Stimulated activated CD4-positive, alpha-beta T cell treated with anti-CD3 and anti-CD28 coated beads, Interleukin-12 subunit alpha, Interleukin-12 subunit beta, amount 100 ng/mL, for 48 hours (primary cell): ENCODE measurements around the gene CRYL1.
A peak's percentile ranks its signal among the peaks of the same experiment; 100 is the strongest.

Source experiments
- DNase-seq, 3 donors: peaks; one replicate each; pipeline ENCODE4 v3.0.0-alpha.2; 2020; ENCODE audit warnings: low read depth in 2 of 3, low spot score in 1 of 3

Gene CRYL1

DNA sequence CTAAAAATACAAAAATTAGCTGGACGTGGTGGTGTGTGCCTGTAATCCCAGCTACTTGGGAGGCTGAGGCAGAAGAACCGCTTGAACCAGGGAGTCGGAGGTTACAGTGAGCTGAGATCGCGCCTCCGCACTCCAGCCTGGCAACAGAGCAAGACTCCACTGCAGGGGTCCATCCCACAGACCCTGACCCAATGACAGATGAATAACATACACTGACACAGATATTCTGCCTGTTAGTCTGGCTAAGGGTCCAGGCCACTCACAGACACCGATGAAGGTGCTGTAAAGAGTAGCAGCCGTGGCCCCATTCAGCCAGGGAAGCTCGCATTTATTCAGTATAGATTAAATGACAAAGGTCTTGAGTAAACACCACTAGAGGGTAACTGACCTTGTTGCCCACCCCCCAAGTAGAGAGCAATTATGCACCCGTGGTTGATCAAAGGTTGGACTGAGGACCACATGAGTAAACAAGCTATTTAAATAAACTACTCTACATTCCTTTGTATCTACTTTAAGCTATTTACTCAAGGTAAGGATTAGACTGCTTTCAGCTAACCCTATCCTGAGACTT, 8.5 kb upstream of the CRYL1 start:
- no peak for DNase-seq

GRCh38 chr13:20528452-20528851, 2.8 kb upstream of the CRYL1 start:
- DNase-seq = peak in 2 of 3 donors; percentile 13 to 22

GRCh38 chr13:20526664-20527063, 1.0 kb upstream of the CRYL1 start:
- DNase-seq = no peak

GRCh38 chr13:20525144-20525600, 485 bp downstream of the CRYL1 start:
- peak in 2 of 3 donors; percentile 12 to 15 for DNase-seq

- no peak for DNase-seq
These were observed 4.1 kb downstream of the CRYL1 start for GRCh38 chr13:20521364-20522115.

DNA sequence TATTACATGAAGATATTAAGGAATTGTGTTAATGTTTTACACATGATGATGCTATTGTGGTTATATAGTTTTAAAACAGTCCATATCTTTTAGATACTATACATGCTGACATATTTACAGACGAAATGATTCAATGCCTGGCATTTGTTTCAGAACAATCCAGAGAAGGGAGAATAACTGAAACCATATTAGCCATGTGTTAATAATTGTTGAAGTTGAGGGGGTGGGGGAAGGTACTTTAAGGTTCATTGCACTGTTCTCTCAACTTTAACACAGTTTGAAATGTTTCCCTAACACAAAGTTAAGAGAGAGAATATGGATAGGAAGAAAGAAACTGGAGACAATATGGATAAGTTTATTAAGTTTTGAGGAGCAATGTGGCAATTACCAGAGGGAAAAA, 5.8 kb downstream of the CRYL1 start:
- no peak for DNase-seq

GRCh38 chr13:20518660-20519100, 7.0 kb downstream of the CRYL1 start:
- DNase-seq = no peak

DNA sequence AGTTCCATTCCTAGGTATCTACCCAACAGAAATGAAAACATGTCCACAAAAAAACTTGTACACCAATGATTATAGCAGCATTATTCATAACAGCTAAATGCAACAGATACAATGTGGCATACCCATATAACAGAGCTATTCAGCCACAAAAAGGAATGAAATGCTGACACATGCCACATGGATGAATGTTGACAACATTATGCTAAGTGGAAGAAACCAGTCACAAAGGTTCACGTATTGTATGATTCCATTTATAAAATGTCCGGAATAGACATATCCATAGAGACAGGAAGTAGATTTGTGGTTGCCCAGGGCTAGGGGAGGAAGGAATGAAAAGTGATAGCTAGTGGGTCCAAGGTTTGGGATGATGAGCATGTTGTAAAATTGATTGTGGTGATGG, 10.8 kb downstream of the CRYL1 start:
- no peak for DNase-seq

- no peak for DNase-seq
These were observed 12.1 kb downstream of the CRYL1 start for GRCh38 chr13:20513466-20513995.

DNA sequence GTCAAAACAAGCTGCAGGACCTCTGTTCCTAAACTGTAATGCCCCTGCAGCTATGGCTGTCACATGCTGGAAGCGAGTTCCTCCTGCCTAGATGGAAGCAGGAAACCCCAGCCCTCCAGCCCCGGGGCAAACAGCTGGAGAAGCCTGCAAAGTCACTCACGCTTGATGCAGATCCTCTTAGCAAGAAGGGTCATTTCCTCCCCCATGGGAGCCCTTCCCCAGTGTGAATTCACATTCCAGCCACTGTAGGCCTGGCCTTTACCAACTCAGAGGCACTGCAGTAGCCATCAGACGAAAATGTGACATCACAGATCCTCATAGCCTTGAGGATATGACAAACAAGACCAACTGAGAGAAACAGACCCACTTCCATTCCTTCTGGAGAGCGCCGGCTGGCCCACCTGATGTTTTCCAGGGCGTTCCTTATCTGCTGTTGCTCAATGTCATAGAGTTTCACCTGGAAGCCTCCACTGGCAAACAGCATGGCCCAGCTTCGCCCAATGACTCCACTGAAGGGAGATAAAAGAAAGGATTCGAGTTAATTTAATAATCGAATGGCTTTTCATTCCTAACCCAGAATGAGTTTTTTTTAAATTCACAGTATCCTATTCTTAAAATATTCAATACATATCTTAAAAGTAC, 13.5 kb downstream of the CRYL1 start:
- DNase-seq = no peak

DNA sequence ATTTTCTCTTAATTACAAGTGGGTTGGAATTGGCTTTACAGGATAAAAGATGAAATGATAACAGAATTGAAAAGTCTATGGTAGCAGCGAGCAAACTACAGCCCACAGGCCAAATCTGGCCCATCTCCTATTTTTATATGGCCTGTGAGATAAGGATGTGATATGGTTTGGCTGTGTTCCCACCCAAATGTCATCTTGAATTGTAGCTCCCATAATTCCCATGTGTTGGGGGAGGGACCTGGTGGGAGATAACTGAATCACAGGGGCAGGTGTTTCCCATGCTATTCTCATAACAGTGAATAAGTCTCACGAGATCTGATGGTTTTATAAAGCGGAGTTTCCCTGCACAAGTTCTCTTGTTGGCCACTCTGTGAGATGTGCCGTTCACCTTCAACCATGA, 19.0 kb downstream of the CRYL1 start:
- DNase-seq = no peak

GRCh38 chr13:20505405-20506366, 20.0 kb downstream of the CRYL1 start:
- no peak for DNase-seq

- no peak for DNase-seq
These were observed 22.3 kb downstream of the CRYL1 start for GRCh38 chr13:20503088-20504083.

DNA sequence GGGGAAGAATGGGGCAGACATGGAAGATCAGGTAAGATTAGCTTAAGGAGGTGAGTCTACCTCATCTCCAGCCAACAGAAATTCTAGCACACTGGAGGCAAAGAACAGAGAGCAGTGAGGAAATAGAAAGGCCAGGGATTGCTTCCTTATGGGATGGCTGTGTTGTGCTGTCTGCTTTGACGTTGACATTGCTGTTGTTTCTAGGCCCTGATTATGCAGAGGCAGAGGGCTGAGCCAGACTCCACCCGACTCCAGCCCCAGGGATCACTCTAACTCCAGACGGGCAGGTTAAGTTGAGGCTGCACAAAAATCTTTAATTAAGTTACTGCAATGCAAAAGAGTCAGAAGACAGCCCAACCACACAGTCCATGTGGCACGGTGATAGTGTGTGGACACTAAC, 24.1 kb downstream of the CRYL1 start:
- DNase-seq = no peak

GRCh38 chr13:20501120-20501519, 24.5 kb downstream of the CRYL1 start:
- DNase-seq = no peak

- no peak for DNase-seq
These were observed 25.7 kb downstream of the CRYL1 start for GRCh38 chr13:20499986-20500385.

GRCh38 chr13:20498659-20499058, 27.0 kb downstream of the CRYL1 start:
- no peak for DNase-seq

- no peak for DNase-seq
These were observed 27.5 kb downstream of the CRYL1 start for GRCh38 chr13:20498129-20498528.

DNA sequence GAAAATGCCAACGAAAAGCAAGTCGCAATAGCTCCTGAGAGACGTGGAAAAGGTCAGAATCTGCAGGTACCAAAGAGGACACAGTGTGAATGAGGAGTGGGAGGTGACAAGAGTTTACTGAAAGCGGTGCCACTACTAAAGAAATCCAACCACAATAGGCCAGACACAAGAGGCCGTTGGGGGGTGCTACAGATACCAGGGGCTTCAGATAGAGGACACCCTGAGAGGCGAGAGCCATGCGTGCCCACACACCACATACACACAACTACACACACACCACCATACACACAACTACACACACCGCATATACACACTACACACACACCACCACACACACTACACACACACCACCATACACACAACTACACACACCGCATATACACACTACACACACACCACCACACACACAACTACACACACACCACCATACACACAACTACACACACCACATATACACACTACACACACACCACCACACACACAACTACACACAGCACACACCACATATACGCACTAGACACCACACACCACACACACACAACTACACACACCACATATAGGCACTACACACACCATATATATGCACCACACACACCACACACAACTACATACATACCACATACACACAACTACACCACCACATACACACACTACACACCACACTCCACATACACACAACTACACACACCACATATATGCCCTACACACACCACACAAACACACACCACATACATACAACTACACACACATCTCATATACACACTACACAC, 28.5 kb downstream of the CRYL1 start:
- DNase-seq = no peak
